ENCODE results near the gene RANBP3. TPM values are rescaled to one million over a fixed set of nuclear protein-coding genes. Genes with fewer than 3 reads are reported as not detected.
"Not testable (repeated sequence)": the region's sequence is repeated elsewhere in the genome, so short reads cannot be mapped to it uniquely, and the experiment has no call there.

The RANBP3 gene
- total RNA-seq, 1 donor from 2014 or later: 76.6 TPM

DNA sequence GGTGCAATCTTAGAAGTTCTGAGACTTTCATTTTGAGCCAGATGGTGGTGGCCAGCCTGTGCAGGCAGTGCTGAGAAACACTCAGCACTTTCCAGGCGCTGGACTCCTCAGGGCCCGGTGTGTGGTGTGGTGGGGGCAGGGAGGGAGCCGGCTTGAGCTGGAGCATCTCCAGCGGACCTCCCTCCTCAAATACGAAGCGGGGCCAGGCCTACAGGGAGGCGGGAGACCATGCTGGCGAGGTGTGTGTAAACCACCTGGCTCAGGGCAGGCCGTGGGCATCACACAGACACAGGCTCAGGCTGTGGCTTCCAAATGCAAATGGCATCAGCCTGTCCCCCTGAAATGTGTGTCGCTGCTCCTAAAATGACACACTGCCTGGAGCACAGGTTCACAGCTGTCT lies 33.3 kb upstream of the RANBP3 start:
- ATAC-seq (no peak), DNase-seq (no peak)
- intact Hi-C loops (cut with micrococcal nuclease): no loop called here

GRCh38 chr19:6010107-6010506 lies 32.2 kb upstream of the RANBP3 start:
- intact Hi-C loops (cut with micrococcal nuclease): no loop called here
- DNase-seq (no peak), ATAC-seq (no peak)

GRCh38 chr19:6007866-6008265 lies 29.9 kb upstream of the RANBP3 start:
- no peak for ATAC-seq
- DNase-seq: no peak
- intact Hi-C loops (cut with micrococcal nuclease): no loop called here

DNA sequence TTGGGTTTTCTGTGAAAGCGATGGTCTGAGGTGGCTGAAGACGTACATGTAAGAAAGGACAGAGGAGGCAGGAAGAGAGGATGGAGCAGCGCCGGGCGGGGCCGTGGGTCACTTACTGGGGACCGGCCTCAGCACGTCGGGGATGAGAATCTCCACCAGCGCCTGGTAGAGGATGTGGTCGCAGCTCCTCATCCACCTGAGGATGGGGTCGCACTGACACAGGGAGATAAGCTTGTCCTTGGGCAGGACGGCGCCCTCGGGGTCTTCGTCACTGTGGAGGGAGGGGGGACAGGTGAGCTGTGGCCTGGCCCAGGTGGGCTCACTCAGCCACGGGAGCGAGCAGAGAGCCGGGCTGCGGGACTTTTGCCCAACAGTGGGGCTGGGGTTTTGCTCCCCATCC lies 29.0 kb upstream of the RANBP3 start:
- ATAC-seq (no peak), DNase-seq (no peak)
- intact Hi-C loops (cut with micrococcal nuclease): no loop called here

DNA sequence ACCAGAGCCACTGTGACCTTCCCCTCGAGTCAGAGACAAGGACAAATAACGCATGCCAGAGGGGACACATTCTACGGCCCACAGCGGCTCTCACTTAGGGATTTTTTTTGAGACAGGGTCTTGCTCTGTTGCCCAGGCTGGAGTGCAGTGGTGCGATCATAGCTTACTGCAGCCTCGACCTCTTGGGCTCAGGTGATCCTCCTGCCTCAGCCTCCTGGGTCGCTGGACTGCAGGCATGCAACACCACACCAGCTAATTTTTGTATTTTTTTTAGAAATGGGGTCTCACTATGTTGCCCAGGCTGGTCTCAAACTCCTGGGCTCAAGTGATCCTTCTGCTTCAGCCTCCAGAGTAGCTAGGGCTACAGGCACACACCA lies 28.1 kb upstream of the RANBP3 start:
- intact Hi-C loops (cut with micrococcal nuclease); ATAC-seq; DNase-seq: not testable (repeated sequence)

DNA sequence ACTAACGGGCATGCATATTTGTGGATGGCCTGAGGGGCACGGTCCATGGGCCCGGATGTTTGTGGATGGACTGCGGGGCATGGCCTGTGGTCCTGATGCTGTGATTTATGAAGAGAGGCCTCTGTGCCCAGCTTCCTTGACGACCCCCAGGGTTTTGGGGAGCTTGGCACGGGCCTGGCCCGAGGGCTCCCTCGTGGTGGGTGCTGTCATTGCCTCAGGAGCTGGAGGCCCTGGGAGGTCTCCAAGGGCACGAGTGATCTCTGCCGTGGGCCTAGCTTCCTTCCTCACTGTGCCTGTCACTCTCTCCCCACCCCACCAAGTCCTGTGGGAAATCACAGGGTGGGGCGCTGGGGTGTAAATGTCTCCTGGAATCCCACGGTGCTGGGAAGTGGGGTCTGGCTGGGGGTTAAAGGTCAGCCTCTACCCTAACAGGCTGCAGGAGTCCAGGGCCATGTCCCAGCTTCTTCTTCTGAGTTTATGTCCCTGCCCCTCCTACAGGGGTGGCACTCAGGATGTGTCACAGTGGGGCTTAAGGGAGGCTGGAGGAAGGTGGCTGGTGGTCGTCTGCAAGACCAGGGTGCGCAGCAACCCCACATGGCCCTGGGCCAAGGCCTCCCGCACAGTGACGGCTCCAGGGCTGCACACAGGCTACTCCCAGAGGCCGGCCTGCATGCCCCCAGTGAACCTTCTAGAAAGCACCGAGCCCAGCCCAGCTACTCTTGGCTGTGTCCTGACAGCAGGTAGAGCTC lies 27.6 kb upstream of the RANBP3 start:
- ATAC-seq: no peak
- no peak for DNase-seq
- intact Hi-C loops (cut with micrococcal nuclease): no loop called here

DNA sequence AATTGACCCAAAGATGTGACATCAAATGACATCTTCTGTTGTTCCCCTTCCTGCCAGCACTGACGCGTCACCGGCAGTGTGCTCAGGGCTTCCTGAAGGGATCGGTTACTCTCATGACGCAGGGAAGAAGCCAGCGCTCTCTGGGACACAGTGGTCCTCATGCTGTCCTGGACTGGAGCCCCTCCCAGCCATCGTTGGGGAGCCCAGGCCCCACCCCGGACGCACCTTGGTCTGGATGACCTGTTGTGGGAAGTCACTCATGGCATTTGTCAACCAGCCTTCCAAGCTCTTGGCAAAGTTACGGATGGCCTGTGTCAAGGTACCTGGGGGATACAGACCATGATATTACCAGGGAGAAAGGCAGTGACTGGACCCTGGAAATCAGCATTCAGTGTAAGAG lies 26.0 kb upstream of the RANBP3 start:
- no peak for ATAC-seq

DNA sequence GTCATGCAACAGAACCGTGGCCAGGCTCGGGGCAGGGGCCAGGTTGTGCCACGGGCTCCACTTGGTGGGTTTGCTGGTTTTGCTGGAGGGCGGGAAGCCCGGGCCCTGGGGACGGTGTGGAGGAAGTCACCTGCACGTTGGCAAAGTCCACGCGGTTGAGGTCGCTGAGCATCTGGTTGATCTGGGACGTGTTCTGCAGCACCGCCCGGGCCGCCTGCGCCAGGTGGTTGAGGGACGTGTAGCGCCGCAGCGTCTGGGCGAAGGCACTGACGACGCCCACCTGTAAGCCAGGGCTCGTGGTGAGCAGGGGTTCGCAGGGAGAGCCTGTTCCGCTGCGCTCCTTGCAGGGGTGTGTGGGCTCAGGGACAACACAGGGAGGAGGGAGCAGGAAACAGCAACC lies 24.7 kb upstream of the RANBP3 start:
- ATAC-seq (no peak), DNase-seq (no peak)
- intact Hi-C loops (cut with micrococcal nuclease): no loop called here

More for the DNA sequence above, 26.0 kb upstream of the RANBP3 start:
- DNase-seq: no peak
- intact Hi-C loops (cut with micrococcal nuclease): no loop called here

GRCh38 chr19:6000228-6000847 lies 22.4 kb upstream of the RANBP3 start:
- DNase-seq (no peak), ATAC-seq (no peak)
- intact Hi-C loops (cut with micrococcal nuclease): no loop called here

- DNase-seq (no peak), ATAC-seq (no peak)
- intact Hi-C loops (cut with micrococcal nuclease): no loop called here
These were observed 21.8 kb upstream of the RANBP3 start for GRCh38 chr19:5999693-6000092.

DNA sequence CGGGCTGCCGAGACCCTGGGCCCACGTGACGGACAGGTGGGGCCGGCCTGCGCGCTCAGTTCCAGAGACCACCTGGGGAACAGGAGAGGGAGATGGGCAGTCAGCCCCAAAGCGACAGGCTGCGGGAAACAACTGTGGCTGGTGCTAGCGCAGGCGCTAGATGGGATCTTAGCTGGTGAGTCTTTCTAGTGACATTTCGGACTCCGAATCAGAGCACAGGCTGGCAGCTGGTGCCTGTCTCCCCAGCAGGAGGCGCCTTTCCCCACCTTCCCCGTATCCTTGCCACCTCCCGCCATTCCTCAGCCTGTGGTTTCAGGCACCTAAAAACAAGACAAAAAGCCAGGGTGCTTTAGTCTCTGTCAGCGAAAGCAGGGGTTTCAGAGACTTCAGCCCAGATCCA lies 19.4 kb upstream of the RANBP3 start:
- intact Hi-C loops (cut with micrococcal nuclease): no loop called here
- DNase-seq: no peak
- ATAC-seq: no peak

- DNase-seq (no peak), ATAC-seq (no peak)
- intact Hi-C loops (cut with micrococcal nuclease): no loop called here
These were observed 18.8 kb upstream of the RANBP3 start for GRCh38 chr19:5996623-5997320.

- DNase-seq (no peak), ATAC-seq (no peak)
- intact Hi-C loops (cut with micrococcal nuclease): no loop called here
These were observed 18.2 kb upstream of the RANBP3 start for GRCh38 chr19:5996102-5996501.

DNA sequence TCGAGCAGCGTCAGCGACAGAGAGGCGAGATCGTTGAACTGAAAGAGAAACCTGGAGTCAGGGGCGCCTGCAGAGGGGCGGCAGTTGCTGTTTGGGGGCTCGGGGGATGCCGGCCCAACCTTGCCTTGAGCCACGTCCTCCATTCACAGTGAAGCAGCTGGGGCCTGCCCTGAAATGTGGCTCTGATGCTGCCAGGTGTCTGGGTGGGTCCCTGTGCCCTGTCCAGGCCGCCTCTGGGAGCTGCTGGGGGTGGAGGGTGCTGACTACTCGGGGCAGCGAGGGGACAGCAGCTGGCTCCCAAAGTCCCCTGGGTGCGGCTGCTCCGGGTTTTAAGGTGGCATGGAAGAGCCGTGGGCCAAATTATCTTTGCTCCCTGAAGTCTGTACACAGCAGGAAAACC lies 17.7 kb upstream of the RANBP3 start:
- ATAC-seq (no peak), DNase-seq (no peak)
- intact Hi-C loops (cut with micrococcal nuclease): no loop called here

- intact Hi-C loops (cut with micrococcal nuclease): no loop called here
- DNase-seq: no peak
- ATAC-seq: no peak
These were observed 16.6 kb upstream of the RANBP3 start for GRCh38 chr19:5994405-5995165.

DNA sequence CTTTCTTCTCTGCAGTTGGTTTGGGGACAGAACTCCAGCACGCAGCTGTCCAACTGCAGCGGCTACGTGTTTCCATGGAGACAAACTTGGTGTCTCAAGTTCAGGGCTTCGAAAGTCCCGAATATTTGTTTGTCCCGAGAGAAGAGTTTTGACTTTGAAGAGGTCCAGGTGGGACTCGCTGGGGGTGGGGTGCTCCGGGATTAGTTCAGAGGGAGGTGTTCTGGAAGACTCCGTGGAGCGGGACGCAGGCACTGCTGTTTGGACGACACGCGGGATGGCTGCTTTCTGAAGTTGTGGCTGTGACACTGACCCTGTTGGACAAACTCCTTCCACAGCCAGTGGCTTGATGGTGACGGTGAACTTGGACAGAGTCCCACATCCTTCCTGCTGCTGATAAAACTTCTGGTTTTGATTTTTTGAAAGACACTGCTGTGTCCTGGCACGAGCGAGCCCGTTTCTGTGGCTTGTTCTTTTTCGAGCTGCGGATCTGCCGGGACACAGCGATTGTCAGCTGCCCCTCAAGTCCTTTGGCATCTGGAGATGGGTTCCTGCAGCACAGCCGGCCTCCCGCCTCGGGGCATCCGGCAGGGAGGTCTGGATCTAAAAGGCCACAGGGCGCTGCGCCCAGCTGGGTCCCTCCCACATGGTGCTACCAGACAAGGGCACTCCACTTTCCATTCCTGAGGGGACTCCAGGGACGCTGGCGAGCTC lies 15.9 kb upstream of the RANBP3 start:
- intact Hi-C loops (cut with micrococcal nuclease): no loop called here
- ATAC-seq (peak; percentile 86), DNase-seq (peak; percentile 74)

DNA sequence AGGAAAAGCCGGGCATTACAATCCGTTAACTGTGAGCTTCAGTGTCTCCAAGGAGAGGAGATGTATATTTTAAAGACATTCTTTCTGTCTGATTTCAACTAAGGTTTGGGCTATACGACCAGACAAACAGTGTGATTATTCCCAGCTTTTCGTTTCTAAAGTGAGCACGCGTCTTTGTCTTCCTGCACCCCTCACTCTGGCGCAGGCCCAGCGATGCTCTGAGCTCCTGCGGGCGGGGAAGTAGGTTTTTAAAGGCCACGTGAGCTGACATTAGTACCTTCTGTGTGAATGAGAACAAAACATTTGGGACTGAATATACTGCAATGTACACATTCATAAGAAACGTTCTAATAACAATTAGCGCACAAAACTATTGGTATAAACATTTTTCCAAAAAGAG lies 15.3 kb upstream of the RANBP3 start:
- ATAC-seq (no peak), DNase-seq (no peak)
- intact Hi-C loops (cut with micrococcal nuclease): no loop called here

DNA sequence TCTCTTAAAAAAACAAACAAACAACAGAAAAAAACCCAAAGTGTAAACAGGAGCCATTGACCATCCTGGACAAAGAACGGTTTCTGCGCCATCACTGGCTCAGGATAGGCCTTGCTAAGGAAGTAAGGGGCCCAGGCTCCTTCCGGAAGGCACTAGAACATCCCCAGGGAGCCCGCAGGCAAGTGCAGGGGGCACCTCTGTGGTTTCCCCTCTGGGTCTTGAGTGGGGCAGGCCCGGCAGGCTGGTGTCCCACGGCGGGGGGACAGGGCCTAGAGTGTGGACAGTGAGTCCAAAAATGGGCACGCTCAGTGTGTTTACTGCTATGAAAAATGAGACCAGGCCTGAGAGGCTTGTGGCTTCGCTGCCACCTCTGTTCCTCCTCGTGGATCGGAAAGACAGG lies 14.8 kb upstream of the RANBP3 start:
- no peak for DNase-seq
- no peak for ATAC-seq
- intact Hi-C loops (cut with micrococcal nuclease): no loop called here

GRCh38 chr19:5991244-5991838 lies 13.4 kb upstream of the RANBP3 start:
- ATAC-seq: no peak
- intact Hi-C loops (cut with micrococcal nuclease): no loop called here
- DNase-seq: no peak
